ENCODE measurements around the gene SETD7. TPM values are rescaled to one million over a fixed set of nuclear protein-coding genes. Genes with fewer than 3 reads are reported as not detected.

SETD7 gene
- total and polyA plus RNA-seq, 2 donors (not counting 3 experiments of a cell fraction or from before 2014, with no cell fraction given) = 18.8 to 39.9 TPM

DNA sequence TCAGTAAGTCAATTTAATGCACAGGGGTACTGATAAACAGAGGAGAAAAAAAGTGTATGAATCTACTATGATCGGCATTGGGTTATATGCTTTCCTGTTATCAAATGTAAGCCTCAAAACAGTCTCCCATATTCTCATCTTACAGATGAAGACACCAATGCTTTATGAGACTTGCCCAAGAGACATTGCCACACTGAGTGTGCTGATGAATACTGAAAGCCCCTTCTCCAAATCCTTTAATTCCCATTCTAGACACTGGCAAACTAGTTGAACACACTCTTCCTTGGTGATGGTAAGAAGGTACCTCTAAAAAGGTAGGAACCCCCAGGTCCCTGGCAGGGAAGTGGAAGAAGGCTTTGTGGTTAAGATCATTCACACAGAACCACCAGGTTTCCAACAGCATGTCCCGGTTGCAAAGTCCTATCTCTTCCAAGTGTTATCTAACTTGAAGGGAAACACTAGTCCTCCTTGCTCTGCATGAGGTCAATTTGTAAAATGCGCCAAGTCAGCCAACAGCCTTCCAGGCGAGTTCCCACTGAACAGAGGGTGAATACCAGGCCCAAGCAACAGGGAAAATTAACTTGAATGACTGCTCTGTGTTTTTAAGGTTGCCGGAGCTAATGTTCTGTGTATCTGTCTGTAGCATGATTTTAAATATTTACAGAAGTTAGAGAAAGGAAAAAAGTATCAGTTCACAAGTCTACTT, 5.1 kb downstream of the SETD7 start:
- H3K36me3 ChIP-seq (ENCODE audit: control insufficient read depth in 2 of 2, extremely low read depth in 1 of 2, insufficient read depth in 2 of 2, low read length in 2 of 2) = peaks cover 0 to 4% of the 10 kb centered on the region in 2 experiments
- TF ChIP-seq POLR2AphosphoS5 (IDR thresholded peaks at IDR 0.05; ENCODE audit: insufficient read depth, low read depth, low read length) (no peak), MYC (IDR thresholded peaks at IDR 0.05; ENCODE audit: low read depth, low read length) (no peak), MAX (IDR thresholded peaks at IDR 0.05; ENCODE audit: insufficient read depth, insufficient read length) (no peak), FOS (IDR thresholded peaks at IDR 0.05; ENCODE audit: borderline replicate concordance, insufficient read depth, low read length) (no peak), POLR2A (IDR thresholded peaks at IDR 0.05; ENCODE audit: low read depth, low read length) (no peak), EZH2 (IDR thresholded peaks at IDR 0.05; ENCODE audit: borderline replicate concordance, low read depth, low read length, severe bottlenecking) (no peak), GATA2 (IDR thresholded peaks at IDR 0.05; ENCODE audit: insufficient read depth, insufficient read length, low read depth, low read length) (no peak), JUN (IDR thresholded peaks at IDR 0.05; ENCODE audit: borderline replicate concordance, insufficient read depth, insufficient read length, low read depth) (no peak), CTCF (IDR thresholded peaks at IDR 0.05; ENCODE audit: extremely low read depth in 1 of 2, insufficient read depth in 1 of 2, low read depth in 1 of 2, low read length in 2 of 2) (no peak)
- H3K27ac ChIP-seq (ENCODE audit: insufficient read depth, low read depth, low read length) = no peak overlapping the region
- H2AFZ ChIP-seq (ENCODE audit: low read depth, low read length) = no peak overlapping the region
- no peak overlapping the region for H3K4me3 ChIP-seq (replicated peaks in 1 of 3; ENCODE audit: insufficient read depth in 1 of 3, low read depth in 1 of 3, low read length in 3 of 3)
- H4K20me1 ChIP-seq (replicated peaks; ENCODE audit: control insufficient read depth, extremely low read depth, insufficient read depth, low read length) = peaks cover 4% of the 10 kb centered on the region
- DNase-seq (ENCODE audit: low read depth, low spot score) = peak; percentile 26
- peaks cover 72% of the 10 kb centered on the region for H3K79me2 ChIP-seq (ENCODE audit: control insufficient read depth, insufficient read depth, low read length)
- no peaks in the 10 kb centered on the region for H3K9me1 ChIP-seq (replicated peaks; ENCODE audit: control insufficient read depth, extremely low read depth, insufficient read depth, low read length)
- no TSS peak for BruUV-seq (replicated peaks)
- intact Hi-C loops (cut with micrococcal nuclease) (no loop called here), dilution Hi-C loops (cut with MboI; ENCODE audit: extremely low pct_ligation_motif_present, low sequenced_read_pairs) (no loop called here)
- ChIA-PET POLR2A (no interaction called here), CTCF (no interaction called here)
- no peak for FAIRE-seq
- H3K4me2 ChIP-seq (ENCODE audit: insufficient read depth, low read length) = no peak overlapping the region
- H3K27me3 ChIP-seq (ENCODE audit: control insufficient read depth in 2 of 2, insufficient read depth in 2 of 2, low read length in 2 of 2) = no peaks in the 10 kb centered on the region
- no peak overlapping the region for H3K9ac ChIP-seq (replicated peaks; ENCODE audit: extremely low read depth, insufficient read depth, low read length)
- H3K4me1 ChIP-seq (ENCODE audit: control insufficient read depth, extremely low read depth, insufficient read depth, low read length) = peaks cover 15% of the 10 kb centered on the region
- no peaks in the 10 kb centered on the region for H3K9me3 ChIP-seq (replicated peaks; ENCODE audit: control insufficient read depth, insufficient read depth, low read length)

Data from endothelial cell of umbilical vein (primary cell).